ENCODE measurements around the gene CCDC13. TPM values are rescaled to one million over a fixed set of nuclear protein-coding genes. Genes with fewer than 3 reads are reported as not detected.

The CCDC13 gene
- total RNA-seq, 1 donor from 2014 or later: 0.20 TPM

DNA sequence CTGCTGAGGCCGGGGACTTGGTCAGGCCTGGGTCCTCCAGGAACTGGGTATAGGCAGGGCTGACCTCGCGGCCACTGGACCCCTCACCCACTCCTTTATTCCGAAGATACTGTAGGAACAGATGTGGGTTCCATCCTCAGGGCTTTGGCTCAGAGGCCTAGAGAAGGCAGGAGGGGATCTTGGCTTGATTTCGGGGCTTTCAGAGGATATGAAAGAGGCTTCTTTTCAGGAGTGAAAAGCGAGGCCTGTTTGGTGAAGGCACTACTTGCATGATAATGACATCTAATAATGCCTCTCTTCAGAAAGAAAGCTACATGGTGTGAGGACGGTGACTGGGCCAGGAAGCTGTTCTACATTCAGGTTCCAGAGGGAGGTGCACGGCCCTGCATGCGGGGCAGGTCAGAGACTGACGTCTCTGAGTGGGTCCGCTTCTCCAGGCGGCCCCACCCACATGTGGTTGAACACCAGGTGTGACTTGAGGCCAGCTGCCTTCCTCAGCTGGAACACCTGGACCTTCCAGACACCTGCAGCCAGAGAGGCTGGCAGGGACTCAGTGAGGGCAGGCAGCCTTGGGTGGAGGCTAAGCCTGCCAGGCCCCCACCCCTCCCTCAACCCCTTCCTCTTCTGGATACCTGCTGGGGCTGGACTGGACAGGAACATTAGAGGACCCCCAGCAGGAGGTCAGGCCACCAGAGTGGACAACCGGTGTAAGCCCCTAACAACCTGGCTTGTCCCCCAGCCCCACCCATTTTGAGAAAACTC lies 39.4 kb downstream of the CCDC13 start:
- DNase-seq (ENCODE audit: low read depth in 2 of 2): no peak

DNA sequence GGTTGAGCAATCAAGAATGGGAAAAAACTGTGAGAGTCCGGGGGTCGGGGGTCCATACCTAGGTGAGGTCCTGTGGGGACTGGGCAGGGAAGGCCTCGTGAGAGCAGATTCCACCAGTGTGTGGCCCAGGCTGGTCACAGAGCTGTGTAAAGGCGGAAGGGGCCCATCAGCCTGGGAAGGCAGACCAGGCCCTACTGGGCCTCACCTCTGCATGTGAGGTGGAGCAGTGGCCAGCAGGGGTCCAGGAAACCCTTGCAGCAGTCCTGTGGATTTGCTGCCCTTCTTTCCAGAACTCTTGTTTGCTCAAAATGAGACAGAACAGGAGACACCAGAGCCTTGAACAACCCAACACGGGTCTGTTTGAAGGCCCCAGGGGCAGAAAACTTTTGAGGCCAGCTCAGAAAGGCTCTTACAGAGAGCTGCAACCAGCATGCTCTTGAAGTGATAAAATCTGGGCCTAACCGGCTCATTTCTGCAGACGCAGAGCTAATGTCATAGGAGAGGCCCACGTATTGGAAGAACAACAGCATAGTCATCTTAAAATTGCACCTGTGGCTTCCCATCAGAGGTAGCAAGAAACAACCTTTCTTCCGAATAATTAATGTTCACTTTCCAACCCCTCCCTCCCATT lies 40.1 kb downstream of the CCDC13 start:
- DNase-seq (ENCODE audit: low read depth in 2 of 2): no peak

DNA sequence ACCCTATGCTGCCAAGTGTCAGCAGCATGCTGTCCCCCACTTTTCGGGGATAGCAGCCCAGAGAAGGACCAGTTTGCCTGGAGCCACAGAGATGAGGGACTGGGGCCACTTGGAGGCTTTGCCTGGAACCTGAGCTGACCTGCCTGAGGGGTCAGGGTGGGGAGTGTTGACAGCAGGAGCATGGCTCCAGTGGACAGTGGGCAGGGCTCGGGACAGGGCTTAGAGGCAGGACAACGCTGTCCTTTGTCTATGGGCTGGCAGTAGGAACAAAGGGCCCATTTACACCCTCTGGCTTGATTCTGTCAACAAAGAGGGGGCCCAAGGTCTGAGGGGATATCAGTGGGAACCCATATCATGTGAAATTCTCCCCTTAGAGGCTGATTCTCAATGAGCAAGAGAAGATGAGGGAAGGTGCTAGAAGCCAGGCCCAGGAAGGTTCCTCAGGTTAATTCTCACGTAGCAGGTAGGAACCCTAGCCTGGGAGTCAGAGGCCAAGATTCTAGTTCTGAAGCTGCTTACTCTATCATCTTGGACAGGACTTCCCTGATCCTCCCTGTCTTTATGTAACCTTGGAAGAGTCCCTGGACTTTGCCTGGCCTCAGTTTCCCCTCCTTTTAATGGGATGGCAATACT lies 40.7 kb downstream of the CCDC13 start:
- DNase-seq (ENCODE audit: low read depth in 2 of 2): no peak

DNA sequence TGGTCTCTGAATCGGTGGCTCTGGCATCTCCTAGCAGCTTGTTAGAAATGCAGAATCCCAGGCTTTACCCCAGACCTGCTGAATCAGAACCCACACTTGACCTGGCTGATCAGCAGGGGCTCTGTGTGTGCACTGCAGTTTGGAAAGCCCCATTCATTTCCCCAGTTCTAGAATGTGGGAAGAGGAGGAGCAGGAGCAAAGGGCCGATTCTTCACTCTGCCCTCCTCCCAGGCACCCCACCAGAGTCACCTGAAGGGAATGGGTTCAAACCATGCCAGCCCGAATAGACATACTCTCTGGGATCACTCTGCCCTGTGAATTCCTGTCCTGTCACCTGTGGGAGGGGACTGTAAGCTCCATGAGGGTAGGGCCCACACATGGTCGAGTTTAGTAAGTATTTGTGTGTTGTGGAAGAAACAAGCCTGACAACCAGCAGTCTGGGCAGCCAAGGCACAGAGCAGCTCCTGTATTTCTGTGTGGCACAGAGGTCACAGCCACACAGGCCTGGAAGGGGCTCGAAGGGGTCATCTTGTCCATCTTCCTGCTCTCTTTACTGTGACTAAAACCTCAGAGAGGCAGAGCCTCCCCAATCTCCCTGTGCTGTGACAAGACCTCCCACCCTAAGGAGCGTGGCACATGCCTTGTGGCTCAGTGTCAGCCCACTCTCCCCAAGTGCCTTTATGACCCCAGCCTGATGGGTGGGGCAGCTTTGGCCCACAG lies 41.4 kb downstream of the CCDC13 start:
- no peak for DNase-seq (ENCODE audit: low read depth in 2 of 2)

DNA sequence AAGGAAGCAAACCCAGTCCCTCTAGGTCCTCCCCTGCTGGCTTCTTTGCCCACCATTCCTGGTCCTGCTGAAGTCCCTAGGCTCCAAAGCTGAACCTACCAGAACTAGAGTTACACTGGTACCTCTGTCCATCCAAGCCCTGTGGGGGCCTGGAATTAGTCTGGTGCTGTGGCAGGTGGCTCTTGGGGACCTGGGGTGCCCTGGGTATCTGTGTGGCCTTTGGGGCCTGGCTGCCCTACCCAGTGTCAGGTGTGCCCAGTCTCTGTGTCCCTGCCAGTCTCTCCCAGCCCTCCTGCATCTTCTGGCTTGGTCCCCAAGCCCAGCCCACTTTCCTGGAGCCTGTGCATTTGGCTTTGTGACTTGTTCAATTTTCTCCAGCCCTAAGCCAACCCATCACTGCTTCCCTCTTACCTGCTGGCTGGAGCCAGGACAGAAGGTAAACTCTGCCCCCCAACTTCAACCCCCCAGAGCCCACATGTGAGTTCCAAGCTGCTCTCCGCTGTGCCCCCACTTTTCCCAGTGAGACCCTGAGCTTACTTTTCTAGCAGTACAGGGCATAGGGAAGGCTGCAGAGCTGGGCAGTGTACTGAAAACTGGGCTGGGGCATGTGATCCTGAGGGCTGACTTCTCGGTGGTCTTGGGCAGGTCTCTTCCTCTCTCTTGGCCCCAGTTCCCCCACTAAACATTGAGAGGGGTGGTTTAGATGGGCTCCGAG lies 42.2 kb downstream of the CCDC13 start:
- DNase-seq (ENCODE audit: low read depth in 2 of 2): no peak

DNA sequence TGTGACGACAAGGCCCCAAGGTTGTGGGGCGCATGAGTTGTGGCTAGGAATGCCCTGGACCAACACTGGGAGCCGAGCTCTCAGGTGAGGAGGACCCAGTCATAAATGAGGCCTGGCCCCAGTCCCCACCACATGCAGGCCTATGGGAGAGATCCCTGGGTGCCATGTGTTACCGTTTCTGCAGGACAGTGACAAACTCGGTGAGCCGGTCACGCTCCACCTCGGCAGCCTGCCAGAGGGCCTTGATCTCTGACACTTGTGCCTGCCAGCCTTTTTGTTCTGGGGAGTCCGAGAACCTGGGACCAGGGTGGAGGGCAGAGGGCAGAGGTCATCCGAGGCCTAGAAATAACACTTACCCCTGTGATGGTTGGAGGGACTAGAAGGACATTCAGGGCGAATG lies 42.8 kb downstream of the CCDC13 start:
- no peak for DNase-seq (ENCODE audit: low read depth in 2 of 2)

DNA sequence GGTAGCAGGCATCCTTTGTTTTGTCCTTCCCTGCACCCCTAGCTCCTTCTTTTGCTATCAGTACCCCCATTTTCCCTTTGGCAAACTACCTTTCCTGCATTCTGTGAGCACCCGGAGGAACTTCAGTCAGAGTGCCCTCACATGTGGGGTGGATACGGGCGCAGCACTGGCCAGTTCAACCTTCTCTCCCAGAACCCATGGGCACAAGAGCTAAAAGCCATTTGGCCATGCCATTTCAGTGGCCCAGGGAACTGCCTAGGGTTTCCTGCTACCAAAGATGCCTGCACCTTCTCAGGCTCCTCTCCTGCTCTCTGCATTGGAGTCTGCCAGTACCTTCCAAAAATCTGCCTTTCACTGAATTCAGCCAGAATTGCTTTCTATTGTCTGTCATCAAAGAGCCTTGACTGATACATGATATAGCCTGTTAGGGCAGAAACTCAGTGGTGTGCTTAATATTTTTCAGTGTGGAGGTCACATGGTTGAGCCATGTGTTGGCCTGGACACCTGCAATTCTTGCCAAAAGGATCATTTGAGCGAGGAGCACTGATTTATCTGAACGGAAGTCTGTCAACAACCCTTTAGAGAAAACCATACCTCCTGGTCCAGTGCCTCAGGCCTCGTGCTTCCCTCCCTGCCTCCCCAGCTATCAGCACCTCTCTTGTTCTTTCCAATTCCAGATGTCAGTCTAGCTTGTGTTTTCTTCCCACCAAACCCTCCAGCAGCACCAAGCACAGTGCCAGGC lies 43.5 kb downstream of the CCDC13 start:
- no peak for DNase-seq (ENCODE audit: low read depth in 2 of 2)

DNA sequence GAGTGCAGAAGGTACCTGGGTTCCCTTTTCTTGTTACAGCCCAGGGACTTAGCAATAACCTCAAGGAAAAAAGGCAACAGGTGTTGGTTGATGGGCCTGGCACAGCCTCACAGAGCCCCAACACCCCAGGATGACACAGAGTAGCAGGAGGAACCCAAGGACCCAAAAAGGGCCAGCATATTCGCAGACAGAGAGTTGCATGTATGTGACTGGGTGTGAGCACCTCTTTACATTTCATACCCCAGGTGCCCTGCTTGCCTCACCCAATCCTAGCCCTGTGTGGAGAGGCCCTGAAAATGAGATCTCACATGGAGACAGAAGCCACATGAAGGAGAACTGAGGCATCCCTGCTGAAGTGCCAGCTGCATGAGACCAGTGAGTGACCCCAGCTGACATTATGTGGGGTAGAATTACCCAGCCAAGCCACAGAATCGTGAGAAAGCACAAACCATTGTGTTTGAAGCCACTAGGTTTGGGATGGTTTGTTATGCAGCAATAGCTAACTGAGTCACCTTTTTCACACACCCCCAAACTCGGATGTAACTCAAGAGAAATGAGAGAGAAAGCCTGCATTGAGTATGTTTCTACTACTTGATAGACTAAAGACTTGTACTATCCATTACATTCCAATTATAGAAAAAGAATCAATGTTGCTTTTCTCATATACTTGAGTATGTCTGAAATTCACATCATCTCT lies 44.2 kb downstream of the CCDC13 start:
- no peak for DNase-seq (ENCODE audit: low read depth in 2 of 2)

DNA sequence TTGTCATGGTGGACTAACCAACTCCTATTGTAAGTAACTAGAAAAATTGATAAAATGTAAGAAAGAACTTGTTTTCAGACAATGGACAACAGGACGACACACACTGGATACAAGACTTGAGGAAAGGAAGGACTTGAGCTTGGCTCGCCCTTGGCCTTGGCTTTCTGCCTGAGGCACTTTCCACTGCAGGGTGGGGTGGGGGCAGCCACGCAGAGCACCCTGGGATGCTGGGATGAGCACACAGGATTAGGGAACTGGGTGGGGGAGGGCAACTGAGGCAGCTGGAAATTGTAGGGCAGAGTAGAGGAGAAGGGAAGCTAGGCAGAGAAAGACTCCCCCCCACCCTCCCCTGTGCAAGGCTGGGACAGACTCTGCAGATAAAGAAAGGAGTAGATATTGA lies 45.0 kb downstream of the CCDC13 start:
- DNase-seq (ENCODE audit: low read depth in 2 of 2): no peak

DNA sequence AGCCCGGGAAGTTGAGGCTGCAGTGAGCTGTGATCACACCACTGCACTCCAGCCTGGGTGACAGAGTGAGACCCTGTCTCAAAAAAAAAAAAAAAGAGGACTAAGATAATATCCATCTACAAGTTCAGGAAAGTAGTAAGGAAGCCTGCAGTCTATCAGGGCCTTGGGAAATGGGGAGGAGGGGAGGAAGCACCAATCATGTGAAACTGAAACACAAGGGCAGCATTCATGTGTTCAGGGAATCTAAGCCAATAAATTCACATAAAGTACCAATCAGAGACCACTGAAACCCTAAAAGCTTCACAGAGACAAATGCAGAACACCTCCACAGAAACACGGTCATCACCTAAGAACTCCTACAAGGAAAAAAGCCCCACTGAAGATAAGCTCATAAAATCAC lies 47.6 kb downstream of the CCDC13 start:
- DNase-seq (ENCODE audit: low read depth in 2 of 2): no peak

DNA sequence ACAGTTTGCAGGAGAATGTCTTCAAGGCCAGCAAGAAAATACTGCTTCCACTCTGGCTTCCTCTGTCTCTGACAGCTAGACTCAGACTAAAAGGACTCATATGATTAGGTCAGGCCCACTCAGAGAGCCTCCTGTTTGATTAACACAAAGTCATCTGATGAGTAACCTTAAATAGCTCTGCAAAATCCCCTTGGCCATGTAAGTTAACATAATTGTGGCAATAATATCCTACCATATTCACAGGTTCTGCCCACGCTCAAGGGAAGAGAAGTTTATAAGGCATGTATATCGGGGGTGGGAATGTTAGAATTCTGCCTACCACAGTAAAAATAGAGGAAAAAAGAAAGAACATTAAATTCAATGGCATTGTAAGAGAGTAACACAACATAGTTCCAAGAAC lies 49.8 kb downstream of the CCDC13 start:
- no peak for DNase-seq (ENCODE audit: low read depth in 2 of 2)

Other genes with a start within 250 kb of the CCDC13 start
- 63.6 and 95.6 TPM in 2 replicates for gene SEC22C, start 191.3 kb downstream of the CCDC13 start, total RNA-seq
- gene SS18L2, start 182.4 kb downstream of the CCDC13 start, total RNA-seq: 27.9 and 35.3 TPM in 2 replicates
- 27.0 and 46.0 TPM in 2 replicates for gene NKTR, start 172.6 kb downstream of the CCDC13 start, total RNA-seq
- 9.8 and 23.6 TPM in 2 replicates for gene ZBTB47, start 119.6 kb downstream of the CCDC13 start, total RNA-seq
- not detected in 2 replicates for gene KLHL40, start 87.7 kb downstream of the CCDC13 start, total RNA-seq
- not detected in 2 replicates for gene HHATL, start 70.5 kb downstream of the CCDC13 start, total RNA-seq
- 93.5 and 95.5 TPM in 2 replicates for gene HIGD1A, start 31.2 kb upstream of the CCDC13 start, total RNA-seq
- gene ACKR2, start 36.2 kb upstream of the CCDC13 start, total RNA-seq: 4.8 and 71.4 TPM in 2 replicates
- not detected in 2 replicates for gene CYP8B1, start 102.6 kb upstream of the CCDC13 start, total RNA-seq
- 0.44 and 1.8 TPM in 2 replicates for gene ZNF662, start 132.9 kb upstream of the CCDC13 start, total RNA-seq
- not detected in 2 replicates for gene GASK1A, start 206.1 kb upstream of the CCDC13 start, total RNA-seq

All from lung microvascular endothelial cell (primary cell).